HG02885 (cell line): ENCODE data around the gene LYPD4.
"Not testable (repeated sequence)": the region's sequence is repeated elsewhere in the genome, so short reads cannot be mapped to it uniquely, and the experiment has no call there.

Experiments used
- ATAC-seq: cut with Tn5 transposase; IDR thresholded peaks from one replicate; pipeline ENCODE4 v1.9.1; 2021; ENCODE audit warnings: mild to moderate bottlenecking; ENCODE audit not compliant: unreplicated experiment, poor library complexity

The LYPD4 gene

DNA sequence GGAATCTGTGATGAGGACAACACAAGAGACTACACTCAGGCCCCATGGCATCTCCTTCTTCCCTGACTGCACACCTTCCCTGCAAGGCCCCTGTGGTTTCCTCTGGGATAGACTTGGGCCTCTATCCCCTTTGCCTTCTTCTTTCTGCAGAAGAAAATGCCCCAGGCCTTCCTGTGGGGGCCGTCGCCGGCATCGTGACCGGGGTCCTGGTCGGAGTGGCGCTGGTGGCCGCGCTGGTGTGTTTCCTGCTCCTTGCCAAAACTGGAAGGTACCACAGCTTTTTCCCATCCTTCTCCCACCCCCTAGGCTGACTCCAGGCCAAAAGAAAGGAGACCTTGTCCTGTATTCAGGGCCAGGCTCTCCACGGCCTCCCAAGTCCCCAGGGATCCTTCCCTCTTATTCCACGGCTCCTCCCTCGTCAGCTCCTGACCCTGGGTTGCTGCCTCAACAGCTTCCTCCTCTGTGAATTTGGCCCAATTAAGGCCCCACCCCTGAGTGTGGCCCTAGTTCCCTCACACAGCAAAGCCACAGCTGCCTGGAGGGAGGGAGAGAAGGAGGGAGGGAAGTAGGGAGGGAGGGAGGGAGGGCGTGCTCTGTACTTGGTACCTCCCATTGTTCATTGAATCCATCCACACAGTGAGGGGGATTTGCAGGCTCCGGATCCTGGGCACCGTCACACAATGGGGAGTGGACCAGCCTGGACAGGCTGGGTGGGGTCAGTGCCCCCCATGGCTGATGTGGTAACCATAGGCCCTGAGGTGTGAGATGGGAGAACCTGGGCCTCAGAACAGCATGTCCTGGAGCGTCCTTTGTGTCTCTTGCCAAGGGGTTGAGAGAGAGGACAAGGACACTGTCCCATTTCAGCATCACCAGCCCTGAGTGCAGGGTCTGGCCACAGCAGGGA lies 35.6 kb downstream of the LYPD4 start:
- ATAC-seq: no peak

DNA sequence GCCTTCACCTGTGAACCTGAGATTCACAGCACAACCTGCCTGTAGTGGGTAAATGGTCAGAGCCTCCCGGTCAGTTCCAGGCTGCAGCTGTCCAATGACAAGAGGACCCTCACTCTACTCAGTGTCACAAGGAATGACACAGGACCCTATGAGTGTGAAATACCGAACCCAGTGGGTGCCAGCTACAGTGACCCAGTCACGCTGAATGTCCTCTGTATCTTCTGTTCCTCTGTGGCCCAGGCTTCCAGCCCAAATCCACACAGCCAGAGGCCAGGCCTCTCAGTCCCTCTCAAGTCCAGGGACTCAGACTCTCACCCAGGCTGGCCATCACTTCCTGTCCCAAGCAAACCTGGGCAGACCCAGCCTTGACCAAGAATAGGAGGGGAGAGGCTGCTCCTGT lies 37.3 kb downstream of the LYPD4 start:
- ATAC-seq: no peak

DNA sequence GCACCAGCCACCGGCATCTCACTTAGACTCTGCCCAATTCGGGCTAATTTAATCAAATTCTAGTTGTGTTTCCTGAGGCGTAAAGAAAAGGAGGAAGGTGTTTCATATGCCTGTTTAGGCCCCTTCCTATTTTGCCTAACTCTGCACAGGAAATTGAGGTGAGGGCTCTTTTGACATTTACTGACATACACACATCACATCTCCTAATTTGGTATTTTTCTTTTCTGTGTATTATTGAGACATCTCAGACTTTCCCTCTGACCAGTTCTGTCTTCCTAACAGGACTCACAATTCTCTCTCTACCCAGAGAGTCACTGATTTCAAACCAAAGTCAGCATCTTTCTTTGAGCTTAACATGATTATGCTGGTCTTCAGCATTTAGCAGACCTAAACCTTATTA lies 40.1 kb downstream of the LYPD4 start:
- ATAC-seq: no peak

DNA sequence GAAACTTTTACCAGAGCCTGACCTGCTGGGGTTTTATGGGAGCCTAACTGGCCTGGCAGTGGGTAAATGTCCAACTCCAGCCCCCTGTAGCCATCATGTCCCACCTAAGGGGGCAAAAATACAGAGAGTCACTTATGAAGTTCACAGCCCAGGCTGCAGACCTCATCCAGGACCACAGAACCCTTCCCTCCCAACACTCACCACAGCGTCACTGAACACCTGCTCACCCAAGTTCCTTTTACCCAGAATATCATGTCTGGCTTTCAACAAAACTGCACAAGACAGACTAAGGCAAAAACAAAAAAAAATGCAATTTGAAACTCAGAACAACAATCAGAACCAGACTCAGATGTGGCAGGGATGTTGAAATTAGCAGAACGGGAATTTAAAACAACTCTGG lies 41.7 kb downstream of the LYPD4 start:
- ATAC-seq: no peak

DNA sequence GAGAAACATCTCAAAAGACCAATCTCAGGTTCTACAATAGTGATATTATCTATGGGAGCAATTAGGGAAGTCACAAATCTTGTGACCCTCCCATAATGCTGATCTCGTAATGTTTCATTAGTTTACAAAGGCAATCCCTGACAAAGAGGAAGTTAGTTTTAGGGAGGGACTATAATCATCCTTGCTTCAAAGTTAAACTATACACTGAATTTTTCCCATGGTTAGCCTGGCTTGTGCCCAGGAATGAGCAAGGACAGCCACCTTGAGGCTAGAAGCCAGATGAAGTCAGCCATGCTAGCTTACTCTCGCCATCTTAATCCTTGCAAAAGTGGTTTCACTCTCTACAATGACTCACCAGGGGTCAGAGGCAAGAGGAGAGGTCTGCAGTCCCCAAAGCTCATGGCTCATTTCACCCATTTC lies 42.7 kb downstream of the LYPD4 start:
- ATAC-seq: no peak

DNA sequence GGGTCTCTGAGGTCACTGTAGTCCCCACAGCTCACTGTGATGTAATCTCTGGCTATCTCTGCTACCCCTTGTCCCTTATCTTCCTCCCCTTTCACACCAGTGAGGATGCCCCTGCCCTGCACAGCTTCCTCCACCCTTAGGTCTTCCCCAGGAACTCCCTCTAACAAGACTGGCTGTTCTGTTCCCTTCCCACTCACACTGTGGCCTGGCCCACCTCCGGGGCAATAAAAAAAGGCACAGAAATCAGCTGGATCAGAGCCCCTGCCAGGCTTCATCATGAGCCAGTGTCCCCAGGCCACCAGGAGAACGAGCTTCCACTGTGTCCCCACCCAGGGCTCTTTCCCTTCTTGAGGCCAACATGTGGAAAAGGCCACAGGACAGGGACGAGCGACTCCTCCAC lies 43.5 kb downstream of the LYPD4 start:
- no peak for ATAC-seq

DNA sequence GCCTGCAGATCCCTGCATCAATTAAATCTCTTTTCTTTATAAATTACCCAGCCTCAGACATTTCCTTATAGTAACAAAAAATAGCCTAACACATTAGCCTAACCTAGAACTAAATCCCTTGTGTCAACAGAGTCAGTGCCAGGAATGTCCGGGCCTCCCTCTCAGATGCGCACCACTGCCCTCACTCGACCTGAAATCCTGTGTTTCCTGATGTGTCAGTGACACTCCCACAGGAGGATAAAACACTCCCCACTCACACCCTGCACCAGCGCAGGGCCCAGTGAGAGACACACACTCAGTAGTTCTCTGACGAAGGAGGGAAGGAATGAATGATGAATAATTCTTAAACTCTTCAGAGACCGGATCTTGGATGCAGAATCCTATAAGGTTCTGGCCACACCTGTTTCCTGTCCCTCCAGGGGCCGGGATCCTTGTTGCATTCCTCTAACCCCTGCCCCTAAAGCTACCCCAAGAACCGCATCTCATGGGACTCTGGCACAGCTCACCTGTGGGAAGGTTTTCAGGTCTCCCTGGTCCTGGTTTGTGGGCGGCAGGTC lies 45.0 kb downstream of the LYPD4 start:
- no peak for ATAC-seq

DNA sequence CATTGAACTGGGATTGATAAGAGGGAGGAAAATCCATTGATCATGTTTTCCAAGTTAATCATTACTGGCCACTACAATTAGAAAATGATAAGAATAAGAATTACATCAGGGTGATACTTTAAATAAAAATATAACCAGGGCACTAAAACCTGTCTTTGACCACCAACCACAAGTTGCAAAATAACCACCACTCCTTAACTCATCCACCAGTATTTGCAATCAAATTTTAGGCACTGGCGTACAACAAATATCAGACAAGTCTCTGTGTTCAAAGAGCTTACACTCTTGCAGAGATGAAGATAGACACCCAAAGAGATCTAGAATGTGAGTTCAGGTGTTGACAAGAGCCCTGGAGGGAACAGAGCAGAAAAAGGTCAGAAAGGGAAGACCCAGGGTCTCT lies 47.6 kb downstream of the LYPD4 start:
- ATAC-seq: no peak

DNA sequence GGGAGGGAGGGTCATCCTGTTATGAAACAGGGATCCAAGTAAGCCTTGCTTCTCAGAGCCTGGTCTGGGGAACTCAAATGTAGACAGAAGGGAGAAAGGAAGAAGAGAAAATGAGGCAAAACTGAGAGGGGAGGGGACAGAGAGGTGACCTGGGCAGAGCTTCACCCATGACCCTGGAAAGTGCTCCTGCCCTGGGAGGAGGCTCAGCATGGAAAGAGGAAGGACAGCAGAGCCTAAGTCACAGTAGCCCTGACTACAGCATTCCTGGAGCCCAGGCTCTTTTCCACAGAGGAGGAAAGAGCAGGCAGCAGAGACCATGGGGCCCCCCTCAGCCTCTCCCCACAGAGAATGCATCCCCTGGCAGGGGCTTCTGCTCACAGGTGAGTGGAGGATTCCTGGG lies 48.1 kb downstream of the LYPD4 start, which contains the start of gene CEACAM3:
Gene CEACAM3 (plus strand): TSS at position 226 of the 400 bp plus-strand sequence. CDS start 91 bp downstream, at position 317.
- no peak for ATAC-seq

DNA sequence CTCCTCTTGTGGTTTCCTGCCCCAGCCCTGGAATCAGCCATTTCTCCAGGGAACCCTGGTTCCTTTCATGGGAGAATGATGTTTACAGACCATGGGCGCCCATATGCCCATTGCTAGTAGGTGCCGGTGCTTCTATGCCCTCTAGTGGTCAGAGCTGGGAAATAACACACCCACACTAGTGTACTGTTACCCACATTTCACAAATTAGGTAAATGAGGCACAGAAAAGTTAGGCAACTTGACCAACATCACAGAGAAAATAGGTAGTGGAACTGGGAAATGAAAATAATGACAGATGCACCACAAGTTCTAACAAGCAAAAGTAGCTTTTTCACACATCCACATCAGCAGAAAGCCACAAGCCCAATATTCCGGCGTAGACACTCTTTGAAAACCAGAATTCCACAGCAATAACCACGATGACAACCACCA lies 49.4 kb downstream of the LYPD4 start:
- ATAC-seq: no peak

DNA sequence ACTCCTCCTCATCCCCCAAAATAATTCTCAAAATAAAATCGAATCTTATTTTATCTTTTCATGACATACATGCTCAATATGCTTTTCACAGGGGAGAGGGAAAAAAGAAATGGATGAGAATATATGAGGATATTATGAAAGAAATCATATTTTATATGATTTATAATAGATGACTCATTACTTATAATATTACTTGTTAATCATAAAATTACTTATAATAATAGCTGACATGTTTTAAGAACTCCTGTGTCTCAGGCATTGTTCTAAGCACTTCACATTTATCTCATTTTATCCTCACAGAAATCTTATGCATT lies 51.1 kb downstream of the LYPD4 start:
- ATAC-seq: no peak

DNA sequence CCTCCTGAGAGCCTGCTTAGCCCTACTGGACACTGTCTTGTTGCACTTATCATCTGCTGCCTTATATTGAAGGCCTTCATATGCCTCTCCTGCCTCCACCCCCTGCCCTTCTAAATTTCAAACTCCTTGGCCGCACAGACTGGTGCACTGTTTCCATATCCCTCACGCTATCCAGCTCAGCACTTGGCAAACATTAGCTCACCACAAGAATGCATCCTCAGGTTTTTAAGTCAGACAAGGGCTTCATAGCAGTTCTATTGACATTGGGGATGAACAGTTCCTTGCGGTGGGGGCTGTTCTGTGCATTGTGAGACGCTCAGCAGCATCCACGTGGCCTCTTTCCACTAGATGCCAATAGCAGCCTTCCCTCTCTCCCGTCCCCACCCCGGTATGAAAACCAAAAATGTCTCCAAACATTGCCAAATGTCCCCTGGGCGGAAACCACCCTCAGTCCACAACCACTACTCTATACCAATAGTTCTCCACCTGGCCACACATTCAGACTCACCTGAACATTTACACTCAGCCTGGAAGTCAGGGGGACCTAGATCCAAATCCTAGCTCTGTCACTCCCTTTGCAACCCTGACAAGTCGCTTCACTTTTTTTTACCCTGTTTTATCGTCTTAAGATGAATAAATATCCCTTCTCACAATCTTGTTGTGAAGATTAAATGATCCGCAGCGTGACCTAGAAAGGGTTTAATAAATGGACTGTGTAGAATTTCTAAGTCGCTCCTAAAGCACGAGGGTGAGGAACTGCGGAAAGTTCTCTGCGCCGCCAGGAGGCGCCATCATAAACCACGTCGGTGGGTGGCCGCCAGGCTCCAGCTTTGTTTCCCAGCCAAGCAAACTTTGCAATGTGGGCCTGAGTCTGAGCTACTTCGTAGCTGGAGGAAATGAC lies 51.7 kb downstream of the LYPD4 start:
- ATAC-seq: no peak

DNA sequence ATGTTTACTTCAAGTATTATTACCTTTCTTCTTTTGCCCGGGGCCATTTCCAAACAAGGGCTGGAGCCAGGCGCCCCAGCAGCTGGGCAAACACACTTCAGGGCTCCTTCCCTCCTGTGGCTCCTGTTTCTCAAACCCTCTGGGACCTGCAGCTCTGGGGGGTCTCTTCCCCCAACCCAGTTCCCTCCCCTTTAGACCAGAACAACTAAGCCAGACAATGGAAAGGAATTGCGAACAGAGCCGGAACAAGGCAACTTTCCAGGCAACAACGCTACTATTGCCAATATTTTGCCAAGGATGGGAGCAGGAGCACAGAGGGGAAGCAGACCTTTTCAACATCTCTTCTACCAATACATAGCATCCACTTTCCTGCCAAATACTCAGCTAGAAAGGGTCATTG lies 55.4 kb downstream of the LYPD4 start:
- not testable (repeated sequence) for ATAC-seq

DNA sequence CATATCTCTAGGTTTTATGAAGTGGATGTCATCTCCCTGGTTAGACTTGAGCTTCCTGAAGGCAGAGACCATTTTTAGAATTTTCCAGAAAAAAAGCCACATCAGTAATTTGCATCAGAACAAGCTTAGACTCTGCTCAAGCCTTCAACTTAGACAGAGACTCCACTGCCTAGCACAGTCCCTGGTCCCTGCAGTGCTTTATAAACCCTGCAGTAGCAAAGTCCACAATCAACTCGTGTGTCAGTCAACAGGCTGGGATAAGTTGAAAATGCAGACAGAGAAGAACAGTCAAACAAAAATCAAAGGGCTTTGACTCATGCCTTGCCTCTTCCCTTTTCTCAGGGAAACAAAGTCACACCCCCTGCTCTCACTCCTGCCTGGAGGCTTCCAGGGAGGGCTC lies 56.0 kb downstream of the LYPD4 start:
- not testable (repeated sequence) for ATAC-seq
